SW480 (cell line): ENCODE data around the gene ZBTB43.
A peak's percentile ranks its signal among the peaks of the same experiment; 100 is the strongest.

Experiments used
- DNase-seq: peaks from one replicate; pipeline ENCODE4 v3.0.0-alpha.2; 2016; ENCODE audit warnings: low spot score

The ZBTB43 gene

GRCh38 chr9:126829035-126829434, 24.2 kb downstream of the ZBTB43 start:
- DNase-seq: no peak

GRCh38 chr9:126830827-126831226, 26.0 kb downstream of the ZBTB43 start:
- DNase-seq: no peak

GRCh38 chr9:126832440-126832839, 27.6 kb downstream of the ZBTB43 start:
- DNase-seq: no peak

GRCh38 chr9:126833020-126833419, 28.2 kb downstream of the ZBTB43 start:
- DNase-seq: no peak

GRCh38 chr9:126833710-126834345, 29.0 kb downstream of the ZBTB43 start:
- no peak for DNase-seq

GRCh38 chr9:126834672-126835071, 29.8 kb downstream of the ZBTB43 start:
- DNase-seq: no peak

GRCh38 chr9:126836216-126836615, 31.4 kb downstream of the ZBTB43 start:
- DNase-seq: no peak

- no peak for DNase-seq
Measured at GRCh38 chr9:126838055-126838811, 33.4 kb downstream of the ZBTB43 start.

- no peak for DNase-seq
Measured at GRCh38 chr9:126838895-126839294, 34.1 kb downstream of the ZBTB43 start.

- no peak for DNase-seq
Measured at GRCh38 chr9:126839301-126839700, 34.5 kb downstream of the ZBTB43 start.

GRCh38 chr9:126842220-126842842, 37.5 kb downstream of the ZBTB43 start:
- no peak for DNase-seq

GRCh38 chr9:126842977-126843799, 38.3 kb downstream of the ZBTB43 start:
- DNase-seq: no peak

- peak; percentile 27 for DNase-seq
Measured at GRCh38 chr9:126844085-126844484, 39.2 kb downstream of the ZBTB43 start.

- no peak for DNase-seq
Measured at GRCh38 chr9:126847051-126847450, 42.2 kb downstream of the ZBTB43 start.

GRCh38 chr9:126849591-126850225, 44.9 kb downstream of the ZBTB43 start:
- DNase-seq: no peak

GRCh38 chr9:126851286-126851880, 46.5 kb downstream of the ZBTB43 start:
- no peak for DNase-seq

GRCh38 chr9:126852086-126852688, 47.3 kb downstream of the ZBTB43 start:
- DNase-seq: no peak

- no peak for DNase-seq
Measured at GRCh38 chr9:126853667-126854066, 48.8 kb downstream of the ZBTB43 start.

- DNase-seq: no peak
Measured at GRCh38 chr9:126854734-126855133, 49.9 kb downstream of the ZBTB43 start.

GRCh38 chr9:126856326-126856877, 51.6 kb downstream of the ZBTB43 start:
- DNase-seq: no peak
